ENCODE data around the gene TMEFF1.
"Not testable (repeated sequence)": the region's sequence is repeated elsewhere in the genome, so short reads cannot be mapped to it uniquely, and the experiment has no call there.

The TMEFF1 gene

GRCh38 chr9:100515578-100516494, 42.9 kb downstream of the TMEFF1 start:
- TF ChIP-seq RARB (CRISPR knock-in tag; IDR thresholded peaks at IDR 0.05) (no peak), ZC3H10 (CRISPR knock-in tag; IDR thresholded peaks at IDR 0.05) (no peak), CREB5 (CRISPR knock-in tag; IDR thresholded peaks at IDR 0.05; ENCODE audit: low read depth) (no peak), ZNF70 (CRISPR knock-in tag; IDR thresholded peaks at IDR 0.05) (no peak), ARNTL (CRISPR knock-in tag; IDR thresholded peaks at IDR 0.05; ENCODE audit: borderline replicate concordance, low read depth) (no peak), ZFP3 (CRISPR knock-in tag; IDR thresholded peaks at IDR 0.05) (no peak), CSDC2 (CRISPR knock-in tag; IDR thresholded peaks at IDR 0.05) (no peak), GLIS3 (CRISPR knock-in tag; IDR thresholded peaks at IDR 0.05) (no peak)
- ATAC-seq: no peak

- TF ChIP-seq RARB (CRISPR knock-in tag; IDR thresholded peaks at IDR 0.05) (no peak), ZNF565 (CRISPR knock-in tag; conservative IDR thresholded peaks at IDR 0.05; ENCODE audit: low read depth) (no peak), ZNF8 (CRISPR knock-in tag; IDR thresholded peaks at IDR 0.05) (no peak), CSRNP3 (CRISPR knock-in tag; IDR thresholded peaks at IDR 0.05) (no peak), TOX (CRISPR knock-in tag; IDR thresholded peaks at IDR 0.05; ENCODE audit: borderline replicate concordance) (no peak), TCF4 (CRISPR knock-in tag; IDR thresholded peaks at IDR 0.05; ENCODE audit: borderline replicate concordance) (no peak), ZC3H10 (CRISPR knock-in tag; IDR thresholded peaks at IDR 0.05) (no peak), BACH2 (CRISPR knock-in tag; IDR thresholded peaks at IDR 0.05; ENCODE audit: borderline replicate concordance) (no peak), ARNTL (CRISPR knock-in tag; IDR thresholded peaks at IDR 0.05; ENCODE audit: borderline replicate concordance, low read depth) (no peak), ISL1 (CRISPR knock-in tag; IDR thresholded peaks at IDR 0.05) (no peak), GLIS3 (CRISPR knock-in tag; IDR thresholded peaks at IDR 0.05) (no peak)
- no peak for ATAC-seq
Measured at GRCh38 chr9:100521282-100521681, 48.3 kb downstream of the TMEFF1 start.

GRCh38 chr9:100525563-100525962, 52.6 kb downstream of the TMEFF1 start:
- TF ChIP-seq SNAI2 (CRISPR knock-in tag; IDR thresholded peaks at IDR 0.05): no peak
- ATAC-seq: no peak

GRCh38 chr9:100527180-100527794, 54.3 kb downstream of the TMEFF1 start:
- not testable (repeated sequence) for ATAC-seq

GRCh38 chr9:100534401-100534800, 61.5 kb downstream of the TMEFF1 start:
- ATAC-seq: no peak
- TF ChIP-seq ZFP30 (CRISPR knock-in tag; IDR thresholded peaks at IDR 0.05): no peak
- no peak for TF ChIP-seq TOX (CRISPR knock-in tag; IDR thresholded peaks at IDR 0.05; ENCODE audit: borderline replicate concordance)
- no peak for TF ChIP-seq GLIS3 (CRISPR knock-in tag; IDR thresholded peaks at IDR 0.05)
- TF ChIP-seq ZNF8 (CRISPR knock-in tag; IDR thresholded peaks at IDR 0.05): no peak
- TF ChIP-seq RARB (CRISPR knock-in tag; IDR thresholded peaks at IDR 0.05): no peak
- no peak for TF ChIP-seq ZFP3 (CRISPR knock-in tag; IDR thresholded peaks at IDR 0.05)
- TF ChIP-seq CSRNP3 (CRISPR knock-in tag; IDR thresholded peaks at IDR 0.05): no peak
- TF ChIP-seq ARNTL (CRISPR knock-in tag; IDR thresholded peaks at IDR 0.05; ENCODE audit: borderline replicate concordance, low read depth): no peak
- TF ChIP-seq CREB5 (CRISPR knock-in tag; IDR thresholded peaks at IDR 0.05; ENCODE audit: low read depth): no peak
- no peak for TF ChIP-seq PPARA (CRISPR knock-in tag; IDR thresholded peaks at IDR 0.05; ENCODE audit: borderline replicate concordance)
- no peak for TF ChIP-seq PATZ1 (CRISPR knock-in tag; IDR thresholded peaks at IDR 0.05; ENCODE audit: borderline replicate concordance)
- TF ChIP-seq SNAI2 (CRISPR knock-in tag; IDR thresholded peaks at IDR 0.05): no peak
- no peak for TF ChIP-seq POU6F1 (CRISPR knock-in tag; IDR thresholded peaks at IDR 0.05; ENCODE audit: borderline replicate concordance, low read depth)
- no peak for TF ChIP-seq CSDC2 (CRISPR knock-in tag; IDR thresholded peaks at IDR 0.05)

Data from SK-N-SH treated with all-trans-retinoic acid at 6 μM for 48 hours (cell line).